NCI-H1048 (cell line): ENCODE results near the gene BRF1.
"Not testable (repeated sequence)": the region's sequence is repeated elsewhere in the genome, so short reads cannot be mapped to it uniquely, and the experiment has no call there.

Experiments
- DNase-seq: peaks from one replicate; lab custom pipeline; 2025; lab: John Stamatoyannopoulos, UW

BRF1 gene

DNA sequence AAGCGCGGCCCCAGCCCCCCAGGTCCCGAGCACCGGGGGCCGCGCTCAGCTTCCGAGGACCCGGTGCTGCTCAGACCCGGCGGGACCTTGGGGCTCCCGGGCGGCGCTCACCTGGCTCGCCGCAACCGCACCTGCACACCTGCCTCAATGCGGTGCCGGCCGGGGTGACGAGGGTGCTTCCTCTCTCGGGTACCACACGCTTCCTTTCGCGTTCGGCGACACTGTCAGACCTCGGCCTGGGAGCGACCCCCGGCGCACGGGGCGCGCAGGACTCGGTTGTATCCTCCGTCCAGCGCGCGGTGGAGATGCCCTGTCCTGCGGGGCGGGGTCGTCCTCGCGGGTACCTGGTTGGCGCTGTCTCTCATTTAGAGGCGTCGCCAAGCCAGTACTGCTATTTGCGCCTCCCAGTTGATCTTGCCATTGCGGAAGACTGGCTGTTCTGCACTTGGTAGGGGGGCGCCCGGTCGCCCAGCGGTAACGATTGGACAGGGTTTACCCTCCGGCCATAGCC, 14.5 kb upstream of the BRF1 start:
- no peak for DNase-seq

GRCh38 chr14:105314287-105315200, 13.7 kb upstream of the BRF1 start, which contains the start of gene PACS2:
PACS2 (plus strand) TSS chr14:105314748; CDS start chr14:105314919, 171 bp downstream.
- DNase-seq, result peak; percentile 15

GRCh38 chr14:105313381-105314286, 12.8 kb upstream of the BRF1 start:
- no peak for DNase-seq

- no peak for DNase-seq
Observed at GRCh38 chr14:105312973-105313372, 12.2 kb upstream of the BRF1 start.

GRCh38 chr14:105311838-105312237, 11.0 kb upstream of the BRF1 start:
- DNase-seq, result no peak

DNA sequence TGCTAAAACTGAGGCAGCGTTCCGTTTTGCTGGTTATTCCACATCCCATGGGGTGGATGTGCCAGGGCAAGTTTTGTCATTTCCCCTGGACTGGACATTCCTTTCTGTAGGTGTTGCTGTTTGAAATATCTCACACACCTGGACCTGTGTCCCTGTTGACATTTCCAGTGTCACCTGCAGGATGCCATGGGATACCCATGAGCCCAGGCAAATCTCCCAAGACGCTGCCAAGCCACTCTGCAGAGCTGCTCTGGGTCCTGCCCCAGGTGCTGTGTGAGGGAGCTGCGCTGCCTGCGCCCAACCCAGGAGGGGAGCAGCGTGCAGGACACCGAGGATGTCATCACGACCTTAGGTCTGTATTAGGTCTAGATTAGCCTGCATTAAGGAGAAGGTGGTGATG, 8.6 kb upstream of the BRF1 start:
- DNase-seq, result no peak

- no peak for DNase-seq
Observed at GRCh38 chr14:105307052-105307727, 6.4 kb upstream of the BRF1 start.

GRCh38 chr14:105305791-105306190, 5.0 kb upstream of the BRF1 start:
- no peak for DNase-seq

GRCh38 chr14:105305345-105305744, 4.5 kb upstream of the BRF1 start:
- DNase-seq, result no peak

- no peak for DNase-seq
Observed at GRCh38 chr14:105304565-105304964, 3.8 kb upstream of the BRF1 start.

DNA sequence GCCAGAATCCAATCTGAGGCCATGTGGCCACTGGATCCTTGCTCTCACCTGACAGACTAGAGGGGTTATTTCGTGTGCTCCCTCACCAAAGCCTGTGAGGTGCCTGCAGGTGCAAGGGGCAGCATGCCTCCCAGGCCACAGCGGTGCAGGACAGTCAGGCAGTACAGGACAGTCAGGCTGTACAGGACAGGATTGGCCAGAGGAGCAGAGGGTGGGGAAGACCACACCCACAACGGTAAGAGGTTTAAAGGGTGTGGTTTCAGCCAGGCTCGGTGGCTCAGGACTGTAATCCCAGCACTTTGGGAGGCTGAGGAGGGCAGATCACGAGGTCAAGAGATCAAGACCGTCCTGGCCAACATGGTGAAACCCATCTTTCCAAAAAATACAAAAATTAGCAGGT, 3.1 kb upstream of the BRF1 start:
- DNase-seq, result no peak

DNA sequence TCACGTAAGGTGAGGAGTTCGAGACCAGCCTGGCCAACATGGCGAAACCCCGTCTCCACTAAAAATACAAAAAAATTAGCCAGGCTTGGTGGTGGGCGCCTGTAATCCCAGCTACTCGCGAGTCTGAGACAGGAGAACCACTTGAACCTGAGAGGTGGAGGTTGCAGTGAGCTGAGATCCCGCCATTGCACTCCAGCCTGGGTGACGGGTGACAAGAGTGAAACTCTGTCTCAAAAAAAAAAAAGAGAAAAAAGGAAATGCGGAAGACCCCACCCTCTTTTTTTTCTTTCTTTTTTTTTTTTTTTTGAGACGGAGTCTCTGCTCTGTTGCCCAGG, 1.1 kb upstream of the BRF1 start:
- not testable (repeated sequence) for DNase-seq

DNA sequence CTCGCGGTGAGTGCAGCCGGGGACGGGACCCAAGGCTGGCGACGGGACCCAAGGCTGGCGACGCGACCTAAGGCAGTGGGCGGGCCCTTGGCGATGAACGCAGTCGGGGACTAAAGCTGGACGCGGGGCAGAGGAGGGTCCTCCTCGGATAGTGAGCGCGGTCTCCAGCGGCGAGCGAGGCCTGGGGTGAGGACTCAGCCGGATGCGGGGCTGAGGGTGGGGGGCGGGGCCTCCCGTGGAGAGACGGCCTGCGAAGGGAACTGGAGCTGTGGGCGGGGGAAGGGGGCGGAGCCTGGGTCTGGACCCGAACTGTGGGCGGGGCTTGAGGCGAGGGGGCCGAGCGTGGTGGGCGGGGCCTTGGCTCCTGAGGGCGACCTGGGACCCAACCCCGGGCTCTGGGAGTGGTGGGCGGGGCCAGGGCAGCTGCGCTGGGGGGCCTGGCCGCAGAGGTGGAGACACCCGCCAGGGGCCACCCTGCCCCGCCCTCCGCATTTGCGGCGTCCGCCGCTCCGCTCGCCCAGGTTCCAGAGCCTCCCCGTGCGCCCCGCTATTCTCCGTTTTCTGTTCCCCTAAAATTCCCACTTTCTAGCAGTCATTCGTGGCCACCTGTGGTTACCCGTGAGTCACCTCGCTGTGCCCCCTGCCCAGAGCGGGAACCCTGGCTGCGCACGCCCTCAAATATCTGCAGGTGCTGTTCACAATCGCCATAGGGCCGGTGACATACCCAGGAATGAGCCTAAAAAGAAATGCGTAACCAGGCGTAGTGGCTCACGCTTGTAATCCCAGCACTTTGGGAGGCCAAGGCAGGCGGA, 508 bp upstream of the BRF1 start:
- peak; percentile 96 for DNase-seq

GRCh38 chr14:105299654-105300541, 903 bp downstream of the BRF1 start:
- no peak for DNase-seq

DNA sequence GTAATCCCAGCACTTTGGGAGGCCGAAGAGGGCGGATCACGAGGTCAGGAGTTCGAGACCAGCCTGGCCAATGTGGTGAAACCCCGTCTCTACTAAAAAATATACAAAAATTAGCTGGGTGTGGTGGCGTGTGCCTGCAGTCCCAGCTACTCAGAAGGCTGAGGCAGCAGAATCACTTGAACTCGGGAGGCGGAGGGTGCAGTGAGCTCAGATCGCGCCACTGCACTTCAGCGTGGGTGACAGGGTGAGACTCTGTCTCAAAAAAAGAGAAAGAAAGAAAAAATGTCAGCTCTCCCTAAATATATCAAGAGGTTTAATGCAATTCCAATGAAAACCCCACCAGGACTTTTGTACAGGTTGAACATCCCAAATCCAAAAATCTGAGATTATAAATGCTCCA, 3.5 kb downstream of the BRF1 start:
- not testable (repeated sequence) for DNase-seq

DNA sequence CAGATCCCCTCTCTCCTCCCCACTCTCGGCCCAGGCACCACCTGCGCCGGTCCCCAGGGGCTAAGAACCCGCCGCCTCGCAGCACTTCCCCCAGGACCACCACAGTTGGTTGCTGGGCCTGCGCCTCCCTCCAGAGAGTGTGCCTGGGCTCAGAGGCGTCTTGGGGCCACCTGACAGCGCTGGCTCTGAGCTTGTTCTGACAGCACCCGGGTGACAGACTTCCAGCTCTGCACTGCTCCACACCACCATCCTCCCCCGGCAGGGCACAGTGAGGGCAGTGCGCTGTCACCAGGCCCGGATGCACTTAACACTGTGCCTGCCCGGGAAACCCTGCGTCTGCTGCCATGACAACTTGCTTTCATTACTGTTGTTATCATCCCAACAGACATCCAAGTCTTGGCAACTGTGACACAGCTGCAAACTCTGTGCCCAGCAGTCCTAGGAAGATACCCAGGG, 6.6 kb downstream of the BRF1 start:
- no peak for DNase-seq

GRCh38 chr14:105292826-105293711, 7.7 kb downstream of the BRF1 start:
- no peak for DNase-seq

- no peak for DNase-seq
Observed at GRCh38 chr14:105290621-105291346, 10.0 kb downstream of the BRF1 start.
